Hematopoietic multipotent progenitor cell treated with erythropoietin and hydrocortisone succinate and interleukin-3 and kit ligand, for 8 days (in vitro differentiated cells): Measurements from ENCODE around the gene WT1.
"Not testable (repeated sequence)": the region's sequence is repeated elsewhere in the genome, so short reads cannot be mapped to it uniquely, and the experiment has no call there.

Experiments used
- DNase-seq: peaks from one replicate; pipeline ENCODE4 v3.0.0-alpha.2; 2015

The WT1 gene

GRCh38 chr11:32385998-32386397 lies 49.3 kb downstream of the WT1 start:
- DNase-seq = peak; percentile 72

DNA sequence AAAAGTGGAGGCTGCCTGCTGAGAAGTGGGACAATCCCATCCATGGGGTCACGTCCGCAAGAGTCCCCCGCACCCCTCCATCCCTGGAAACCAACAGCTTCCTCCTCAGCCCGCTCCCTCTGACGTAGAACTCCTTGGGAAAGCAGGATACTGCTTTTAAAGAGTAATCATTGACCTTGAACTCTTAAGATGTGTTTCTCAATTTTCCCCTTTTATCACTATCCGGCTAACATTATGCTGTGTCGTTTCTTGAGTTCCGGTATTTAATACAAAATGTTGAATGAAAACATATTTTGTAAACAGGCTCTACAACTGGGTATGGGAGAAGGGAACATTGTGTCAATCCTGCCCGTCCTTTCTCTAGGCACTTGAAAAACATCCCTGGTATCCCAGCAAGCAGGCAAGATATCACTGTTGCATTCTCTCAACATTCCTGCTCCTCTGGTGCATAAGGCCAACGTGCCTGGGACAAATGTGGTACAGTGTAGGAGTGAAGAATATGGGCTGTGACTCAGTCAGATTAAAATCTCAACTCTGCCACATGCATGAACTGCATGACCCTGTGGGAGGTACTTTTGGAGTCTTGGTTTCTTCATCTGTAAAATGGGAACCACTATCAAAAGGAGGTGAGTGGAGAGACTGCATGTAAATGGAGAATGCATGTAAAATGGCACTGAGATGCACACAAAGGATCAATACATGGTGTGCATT lies 52.8 kb downstream of the WT1 start:
- peak; percentile 10 for DNase-seq

- no peak for DNase-seq
Observed at GRCh38 chr11:32381179-32381578, 54.2 kb downstream of the WT1 start.

DNA sequence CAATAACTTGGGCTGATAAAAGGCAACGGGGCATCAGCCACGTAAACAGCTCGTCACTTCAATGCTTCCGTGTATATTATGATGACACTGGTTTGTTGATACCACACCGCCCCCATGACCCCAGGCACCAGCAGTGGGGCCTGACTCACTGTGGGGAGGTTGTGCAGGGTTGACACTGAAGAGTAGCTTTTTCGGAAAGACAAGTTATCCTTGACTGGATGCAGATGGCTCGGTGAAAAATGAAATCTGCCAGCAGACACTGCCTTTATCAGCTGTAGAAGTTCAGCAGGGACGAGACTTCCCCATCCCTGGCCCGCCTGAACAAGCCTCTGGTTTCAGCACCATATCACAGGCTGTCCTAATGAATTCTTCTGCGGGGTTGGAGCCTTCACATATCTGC lies 55.6 kb downstream of the WT1 start:
- no peak for DNase-seq

DNA sequence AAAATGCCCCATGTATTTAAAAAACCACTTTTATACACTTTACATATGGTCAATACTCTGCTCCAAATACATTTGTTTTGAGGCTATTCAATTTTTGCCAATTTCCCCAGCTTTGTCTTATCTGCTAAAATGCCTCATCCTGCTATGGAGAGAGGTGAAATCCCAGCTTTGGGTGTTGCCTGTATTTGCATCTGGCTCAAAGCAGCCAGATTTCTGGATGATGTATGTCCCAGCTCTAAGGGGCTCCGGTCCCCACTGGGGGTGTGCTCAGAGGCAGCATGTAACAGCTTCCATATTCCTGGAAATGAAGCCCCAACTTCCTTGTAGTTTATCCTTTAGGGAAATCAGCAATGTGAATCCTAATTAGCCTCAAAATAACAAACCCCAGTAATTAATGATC lies 59.5 kb downstream of the WT1 start:
- no peak for DNase-seq

DNA sequence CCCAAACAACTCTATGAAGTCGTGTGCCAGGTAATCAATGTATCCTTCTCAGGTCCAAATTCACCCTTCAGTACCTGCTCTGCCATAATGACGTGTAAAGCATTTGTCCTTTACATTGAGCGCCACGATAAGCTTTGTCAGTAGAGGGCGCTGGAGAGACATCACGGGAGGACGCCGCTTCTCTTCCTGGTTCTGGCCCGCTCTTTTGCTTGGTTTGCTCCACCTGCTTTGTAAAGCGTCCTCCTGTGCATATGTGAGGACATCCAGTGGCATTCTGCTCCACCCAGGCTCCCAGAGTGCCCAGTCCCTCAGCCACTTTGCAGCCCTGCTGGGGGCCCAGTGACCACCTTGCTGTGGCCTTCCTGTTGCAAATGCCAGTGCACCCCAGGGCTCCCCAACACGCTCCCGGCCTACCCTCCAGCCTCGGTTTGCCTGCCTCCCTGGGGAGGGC lies 61.1 kb downstream of the WT1 start:
- DNase-seq = peak; percentile 90

- not testable (repeated sequence) for DNase-seq
Observed at GRCh38 chr11:32369987-32370386, 65.4 kb downstream of the WT1 start.

GRCh38 chr11:32366666-32367065 lies 68.7 kb downstream of the WT1 start:
- no peak for DNase-seq

DNA sequence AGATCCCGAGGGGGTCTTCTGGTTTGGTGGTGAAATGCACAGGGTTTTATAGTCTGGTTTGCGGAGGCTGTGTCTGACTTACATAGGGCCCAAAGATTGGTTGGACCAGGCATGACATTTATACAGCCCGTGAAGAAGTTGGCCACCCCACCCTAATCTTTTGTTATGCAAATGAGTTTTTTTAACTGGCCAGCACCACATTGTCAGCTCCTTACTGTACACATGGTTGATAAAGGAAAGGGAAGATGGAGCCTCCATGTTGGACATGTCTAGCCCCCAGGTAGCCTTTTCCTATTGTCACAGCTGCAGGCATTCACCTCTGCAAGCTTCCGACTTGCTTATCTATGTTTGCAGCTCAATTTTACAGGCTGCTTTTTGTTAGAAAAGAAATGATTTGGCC lies 70.1 kb downstream of the WT1 start:
- DNase-seq = no peak

DNA sequence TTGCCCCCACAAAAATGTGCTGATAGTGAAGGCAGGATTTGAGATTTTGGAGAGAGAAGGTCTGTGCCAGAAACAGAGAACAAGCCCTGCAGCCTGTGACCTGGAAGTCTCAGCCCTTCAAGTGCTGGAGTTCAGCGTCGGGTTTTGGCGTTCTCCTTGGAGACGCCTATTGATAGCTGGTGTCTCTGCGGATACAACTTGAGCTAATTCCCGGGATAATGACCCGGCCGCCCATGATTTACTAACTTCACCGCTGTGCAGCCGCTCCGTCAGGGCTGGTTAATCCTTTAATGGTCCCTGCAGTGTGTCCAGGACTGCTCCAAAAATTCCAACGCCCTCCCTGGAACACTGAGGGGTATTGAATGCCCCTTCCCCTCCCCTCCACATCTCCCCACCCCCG lies 76.6 kb downstream of the WT1 start:
- no peak for DNase-seq

DNA sequence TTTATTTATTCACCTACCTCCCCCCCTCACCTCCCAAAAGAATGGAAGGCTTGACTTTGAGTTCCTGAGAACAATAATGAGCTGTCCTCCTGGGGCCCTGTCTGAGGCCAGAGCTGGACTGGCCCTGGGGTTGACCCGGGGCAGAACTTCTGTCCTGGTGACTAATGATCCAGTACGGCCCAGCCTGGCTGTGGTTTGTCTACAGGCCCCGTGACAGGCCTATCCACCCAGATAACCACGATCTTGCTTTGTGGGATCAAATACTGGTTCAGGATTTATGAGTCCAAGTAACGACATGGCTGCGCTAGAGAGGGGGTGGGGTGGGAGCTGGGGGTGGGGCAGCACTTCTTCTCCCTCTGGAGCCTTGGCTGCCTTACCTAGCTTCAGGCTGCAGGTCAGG lies 81.5 kb downstream of the WT1 start:
- no peak for DNase-seq

DNA sequence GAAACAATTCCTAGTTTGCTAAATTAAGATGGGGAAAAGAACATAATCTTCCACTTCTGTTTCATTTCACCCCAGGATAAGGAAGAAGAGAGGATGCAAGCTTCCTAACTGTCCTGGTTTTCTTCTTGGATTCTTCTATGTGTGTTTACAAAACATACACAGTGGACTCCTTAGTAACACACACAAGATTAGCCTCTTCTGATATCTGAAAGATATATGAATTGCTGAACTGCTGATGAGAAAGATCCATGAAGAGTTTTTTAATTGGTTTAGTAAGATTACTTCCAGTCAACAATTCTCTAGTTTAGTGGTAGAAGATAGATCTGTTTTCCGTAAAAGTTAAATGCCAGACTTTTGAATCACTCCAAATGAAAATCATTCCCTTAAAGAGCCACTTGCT lies 86.8 kb downstream of the WT1 start:
- no peak for DNase-seq

- no peak for DNase-seq
Observed at GRCh38 chr11:32344946-32345345, 90.4 kb downstream of the WT1 start.

- no peak for DNase-seq
Observed at GRCh38 chr11:32343325-32344008, 91.9 kb downstream of the WT1 start.

- no peak for DNase-seq
Observed at GRCh38 chr11:32341620-32342613, 93.4 kb downstream of the WT1 start.

DNA sequence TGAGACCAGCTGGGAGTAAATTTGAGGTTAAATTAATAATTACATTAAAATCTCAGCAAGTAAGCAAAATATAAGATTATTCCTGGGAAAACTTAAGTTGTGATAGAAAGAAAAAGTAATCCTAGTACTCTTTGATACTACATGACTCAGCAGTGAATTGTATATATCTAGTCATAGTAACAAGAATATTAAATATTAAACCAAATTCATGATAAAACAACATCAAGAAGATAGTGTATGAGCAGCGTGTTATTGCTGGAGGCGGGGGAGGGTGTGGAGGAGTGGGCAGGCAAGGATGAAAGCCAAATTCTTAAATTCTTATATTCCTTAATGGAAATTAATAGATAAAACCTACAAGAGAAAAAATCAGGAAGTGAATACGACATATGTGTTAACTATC lies 95.2 kb downstream of the WT1 start:
- DNase-seq = no peak
